ENCODE measurements around the gene ROR1.

GRCh38 chr1:63935553-63935952, 161.7 kb downstream of the ROR1 start:
- no peak for TF ChIP-seq CTCF (IDR thresholded peaks at IDR 0.05; ENCODE audit: low read length)
- no peak for TF ChIP-seq EZH2 (optimal IDR thresholded peaks at IDR 0.05; ENCODE audit: low read depth, low read length)
- no peak for TF ChIP-seq EZH2phosphoT487 (IDR thresholded peaks at IDR 0.05; ENCODE audit: low read length)
